IgD-negative memory B cell (primary cell): Measurements from ENCODE around the gene ZNF569. TPM values are rescaled to one million over a fixed set of nuclear protein-coding genes. Genes with fewer than 3 reads are reported as not detected.
A peak's percentile ranks its signal among the peaks of the same experiment; 100 is the strongest.

Source experiments
- H3K27ac Mint-ChIP-seq, 3 donors: one replicate each; pipeline ENCODE4 v1.8.0; 2020 to 2022; ENCODE audit warnings: mild to moderate bottlenecking in 3 of 3, mixed read lengths in 3 of 3, moderate library complexity in 1 of 3
- H3K27me3 Mint-ChIP-seq: one replicate; pipeline ENCODE4 v1.8.0; 2021; ENCODE audit warnings: mixed read lengths
- H3K36me3 Mint-ChIP-seq: one replicate; pipeline ENCODE4 v1.8.0; 2020; ENCODE audit warnings: mild to moderate bottlenecking, mixed read lengths
- H3K4me1 Mint-ChIP-seq, 3 donors: one replicate each; pipeline ENCODE4 v1.8.0; 2020 to 2022; ENCODE audit warnings: mixed read lengths in 3 of 3, mild to moderate bottlenecking in 1 of 3
- H3K4me3 Mint-ChIP-seq, 4 donors: one replicate each; pipeline ENCODE4 v1.8.0; 2020 to 2022; ENCODE audit warnings: mild to moderate bottlenecking in 4 of 4, mixed read lengths in 4 of 4, moderate library complexity in 3 of 4
- H3K9me3 Mint-ChIP-seq, 3 donors: one replicate each; pipeline ENCODE4 v1.8.0; 2020 to 2021; ENCODE audit warnings: mixed read lengths in 3 of 3, mild to moderate bottlenecking in 1 of 3
- polyA plus RNA-seq: library from polyadenylated mRNA; unstranded; fragments of 300-500 nt; fragmentation: Illumina TruSeq; gene quantifications from one replicate; pipeline ENCODE4 v1.2.3, GENCODE V29; 2021

The ZNF569 gene
- 4.5 TPM for polyA plus RNA-seq

GRCh38 chr19:37466798-37467607 is at the start of gene ZNF569:
Gene ZNF569 (minus strand): TSS chr19:37467444. CDS start chr19:37444921, 22,523 bp downstream.
- Mint-ChIP-seq H3K27me3 (no peaks in the 10 kb centered on the region), H3K4me3 (peak within 1 kb of the TSS; percentile 94 to 97 (median 96)), H3K36me3 (peaks cover 13% of the 10 kb centered on the region), H3K4me1 (peaks cover 23 to 31% (median 23%) of the 10 kb centered on the region in 3 donors), H3K27ac (peak within 1 kb of the TSS; percentile 87 to 99 (median 93)), H3K9me3 (peaks cover 3 to 11% (median 10%) of the 10 kb centered on the region in 3 donors)

GRCh38 chr19:37513397-37513796 is 46.2 kb upstream of the ZNF569 start:
- Mint-ChIP-seq H3K9me3 (peaks cover 3 to 31% (median 19%) of the 10 kb centered on the region in 3 donors), H3K4me3 (no peak overlapping the region), H3K36me3 (peaks cover 42% of the 10 kb centered on the region), H3K27me3 (no peaks in the 10 kb centered on the region), H3K4me1 (no peaks in the 10 kb centered on the region), H3K27ac (no peak overlapping the region)

- H3K27ac Mint-ChIP-seq: no peak overlapping the region
- peaks cover 3 to 25% (median 15%) of the 10 kb centered on the region in 3 donors for H3K9me3 Mint-ChIP-seq
- H3K36me3 Mint-ChIP-seq: peaks cover 36% of the 10 kb centered on the region
Observed at GRCh38 chr19:37511821-37512220, 44.6 kb upstream of the ZNF569 start.

GRCh38 chr19:37511186-37511585 is 43.9 kb upstream of the ZNF569 start:
- no peaks in the 10 kb centered on the region for H3K27me3 Mint-ChIP-seq
- H3K4me3 Mint-ChIP-seq: no peak overlapping the region
- no peak overlapping the region for H3K27ac Mint-ChIP-seq
- peaks cover 3 to 25% (median 13%) of the 10 kb centered on the region in 3 donors for H3K9me3 Mint-ChIP-seq
- H3K36me3 Mint-ChIP-seq: peaks cover 34% of the 10 kb centered on the region
- H3K4me1 Mint-ChIP-seq: no peaks in the 10 kb centered on the region

More at GRCh38 chr19:37511821-37512220, 44.6 kb upstream of the ZNF569 start:
- H3K27me3 Mint-ChIP-seq: no peaks in the 10 kb centered on the region
- no peak overlapping the region for H3K4me3 Mint-ChIP-seq
- no peaks in the 10 kb centered on the region for H3K4me1 Mint-ChIP-seq

- Mint-ChIP-seq H3K4me3 (no peak overlapping the region), H3K9me3 (peaks cover 7 to 13% (median 13%) of the 10 kb centered on the region in 3 donors), H3K27ac (no peak overlapping the region), H3K36me3 (peaks cover 19% of the 10 kb centered on the region), H3K4me1 (no peaks in the 10 kb centered on the region), H3K27me3 (no peaks in the 10 kb centered on the region)
Observed at GRCh38 chr19:37507167-37507464, 39.9 kb upstream of the ZNF569 start.

GRCh38 chr19:37506387-37507166 is 39.3 kb upstream of the ZNF569 start, which contains the start of gene ZNF793:
Gene ZNF793 (plus strand): TSS chr19:37506939. CDS start chr19:37523440, 16,501 bp downstream.
- Mint-ChIP-seq H3K27me3 (no peaks in the 10 kb centered on the region), H3K27ac (no peak within 1 kb of the TSS), H3K36me3 (peaks cover 13% of the 10 kb centered on the region), H3K4me1 (no peaks in the 10 kb centered on the region), H3K9me3 (peaks cover 7 to 18% (median 18%) of the 10 kb centered on the region in 3 donors), H3K4me3 (no peak within 1 kb of the TSS)

- peaks cover 7 to 18% (median 18%) of the 10 kb centered on the region in 3 donors for H3K9me3 Mint-ChIP-seq
- H3K4me3 Mint-ChIP-seq: no peak overlapping the region
Observed at GRCh38 chr19:37505958-37506386, 38.7 kb upstream of the ZNF569 start.

GRCh38 chr19:37492213-37492612 is 25.0 kb upstream of the ZNF569 start:
- peaks cover 20 to 32% (median 30%) of the 10 kb centered on the region in 3 donors for H3K9me3 Mint-ChIP-seq
- H3K36me3 Mint-ChIP-seq: peaks cover 9% of the 10 kb centered on the region
- H3K4me1 Mint-ChIP-seq: no peaks in the 10 kb centered on the region
- H3K27me3 Mint-ChIP-seq: no peaks in the 10 kb centered on the region
- H3K4me3 Mint-ChIP-seq: no peak overlapping the region
- no peak overlapping the region for H3K27ac Mint-ChIP-seq

More at GRCh38 chr19:37505958-37506386, 38.7 kb upstream of the ZNF569 start:
- Mint-ChIP-seq H3K27ac (no peak overlapping the region), H3K27me3 (no peaks in the 10 kb centered on the region), H3K36me3 (peaks cover 11% of the 10 kb centered on the region), H3K4me1 (no peaks in the 10 kb centered on the region)

GRCh38 chr19:37484406-37485168 is 17.3 kb upstream of the ZNF569 start:
- H3K4me1 Mint-ChIP-seq: peaks cover 0 to 3% (median 0%) of the 10 kb centered on the region in 3 donors
- H3K4me3 Mint-ChIP-seq: peak overlapping the region in 1 of 4 donors; percentile 51
- H3K9me3 Mint-ChIP-seq: peaks cover 20 to 54% (median 45%) of the 10 kb centered on the region in 3 donors
- H3K36me3 Mint-ChIP-seq: peaks cover 31% of the 10 kb centered on the region
- no peak overlapping the region for H3K27ac Mint-ChIP-seq
- no peaks in the 10 kb centered on the region for H3K27me3 Mint-ChIP-seq

GRCh38 chr19:37472165-37472564 is 4.9 kb upstream of the ZNF569 start:
- Mint-ChIP-seq H3K4me3 (no peak overlapping the region), H3K9me3 (peaks cover 8 to 18% (median 16%) of the 10 kb centered on the region in 3 donors), H3K27me3 (no peaks in the 10 kb centered on the region), H3K4me1 (peaks cover 17 to 23% (median 17%) of the 10 kb centered on the region in 3 donors), H3K36me3 (peaks cover 18% of the 10 kb centered on the region), H3K27ac (no peak overlapping the region)

- Mint-ChIP-seq H3K27ac (peak overlapping the region; percentile 80 to 99 (median 94)), H3K4me1 (peaks cover 21 to 31% (median 23%) of the 10 kb centered on the region in 3 donors), H3K27me3 (no peaks in the 10 kb centered on the region), H3K36me3 (peaks cover 5% of the 10 kb centered on the region), H3K4me3 (peak overlapping the region; percentile 70 to 98 (median 96)), H3K9me3 (peaks cover 3 to 6% (median 4%) of the 10 kb centered on the region in 3 donors)
Observed at GRCh38 chr19:37470216-37470615, 3.0 kb upstream of the ZNF569 start.

GRCh38 chr19:37468961-37469777 is 1.9 kb upstream of the ZNF569 start, which contains the start of gene ZNF570:
Gene ZNF570 (plus strand): TSS chr19:37469356. CDS start chr19:37470355, 999 bp downstream.
- H3K36me3 Mint-ChIP-seq: peaks cover 13% of the 10 kb centered on the region
- H3K27me3 Mint-ChIP-seq: no peaks in the 10 kb centered on the region
- H3K27ac Mint-ChIP-seq: peak within 1 kb of the TSS; percentile 94 to 99 (median 99)
- peaks cover 23 to 31% (median 23%) of the 10 kb centered on the region in 3 donors for H3K4me1 Mint-ChIP-seq
- peaks cover 3 to 11% (median 10%) of the 10 kb centered on the region in 3 donors for H3K9me3 Mint-ChIP-seq
- peak within 1 kb of the TSS; percentile 94 to 99 (median 98) for H3K4me3 Mint-ChIP-seq

GRCh38 chr19:37467608-37468090 is 405 bp upstream of the ZNF569 start:
- peaks cover 23 to 31% (median 23%) of the 10 kb centered on the region in 3 donors for H3K4me1 Mint-ChIP-seq
- H3K27me3 Mint-ChIP-seq: no peaks in the 10 kb centered on the region
- peaks cover 13% of the 10 kb centered on the region for H3K36me3 Mint-ChIP-seq
- H3K4me3 Mint-ChIP-seq: peak overlapping the region; percentile 94 to 97 (median 96)
- peaks cover 3 to 11% (median 10%) of the 10 kb centered on the region in 3 donors for H3K9me3 Mint-ChIP-seq
- peak overlapping the region; percentile 87 to 99 (median 93) for H3K27ac Mint-ChIP-seq
